H4 (cell line): ENCODE measurements around the gene ACCS. TPM values are rescaled to one million over a fixed set of nuclear protein-coding genes. Genes with fewer than 3 reads are reported as not detected.

Experiments
- total RNA-seq: library from RNA; depleted of rRNA; stranded (reverse); fragments of >200 nt; shearing (Covaris generic); gene quantifications from 2 replicates; pipeline ENCODE4 v1.2.3, GENCODE V29; 2014; rRNA removed

ACCS gene
- total RNA-seq, 1 experiment from 2014 or later, result 3.1 TPM

Other genes starting within 250 kb of the ACCS start
- gene ALKBH3, start 185.4 kb upstream of the ACCS start, total RNA-seq, result 71.9 and 76.8 TPM in 2 replicates
- 2.7 TPM in 2 replicates for gene C11orf96, start 123.6 kb upstream of the ACCS start, total RNA-seq
- not detected in 2 replicates for gene ACCSL, start 18.3 kb upstream of the ACCS start, total RNA-seq
- 201 and 204 TPM in 2 replicates for gene EXT2, start 29.4 kb downstream of the ACCS start, total RNA-seq
- gene ALX4, start 243.9 kb downstream of the ACCS start, total RNA-seq, result 2.5 and 2.9 TPM in 2 replicates